ACC112 (cell line): ENCODE results near the gene ADD1.
"Not testable (repeated sequence)": the region's sequence is repeated elsewhere in the genome, so short reads cannot be mapped to it uniquely, and the experiment has no call there.

ENCODE experiments used
- H2AFZ ChIP-seq: fragments of 200-600 bp; sonication (generic); one replicate; pipeline ENCODE4 v1.6.0; 2017; ENCODE audit warnings: antibody characterized with exemption, low read length; ENCODE audit not compliant: unreplicated experiment
- H3K27ac ChIP-seq: fragments of 200-600 bp; sonication (generic); 2 replicates; pipeline ENCODE4 v1.5.1; 2014; ENCODE audit warnings: low read depth, mild to moderate bottlenecking, antibody characterized with exemption, low read length, moderate library complexity
- H3K27me3 ChIP-seq: fragments of 200-600 bp; sonication (generic); 2 replicates; pipeline ENCODE4 v1.6.1; 2014; ENCODE audit warnings: mild to moderate bottlenecking, antibody characterized with exemption, low read length, moderate library complexity, mixed read lengths; ENCODE audit not compliant: insufficient read depth
- H3K36me3 ChIP-seq: fragments of 200-600 bp; sonication (generic); 2 replicates; pipeline ENCODE4 v1.6.1; 2016; ENCODE audit warnings: mild to moderate bottlenecking, antibody characterized with exemption, low read length, moderate library complexity, mixed read lengths; ENCODE audit not compliant: insufficient read depth
- H3K4me1 ChIP-seq: fragments of 200-600 bp; sonication (generic); one replicate; pipeline ENCODE4 v1.6.1; 2016; ENCODE audit warnings: low read length, mixed read lengths; ENCODE audit not compliant: insufficient read depth, unreplicated experiment, control insufficient read depth
- H3K4me3 ChIP-seq: fragments of 200-600 bp; sonication (generic); 2 replicates; pipeline ENCODE4 v1.5.1; 2014; ENCODE audit warnings: mild to moderate bottlenecking, low read depth, low read length
- H3K79me2 ChIP-seq: fragments of 200-600 bp; sonication (generic); one replicate; pipeline ENCODE4 v1.6.0; 2016; ENCODE audit warnings: low read length; ENCODE audit not compliant: control insufficient read depth, unreplicated experiment, insufficient read depth

Gene ADD1

DNA sequence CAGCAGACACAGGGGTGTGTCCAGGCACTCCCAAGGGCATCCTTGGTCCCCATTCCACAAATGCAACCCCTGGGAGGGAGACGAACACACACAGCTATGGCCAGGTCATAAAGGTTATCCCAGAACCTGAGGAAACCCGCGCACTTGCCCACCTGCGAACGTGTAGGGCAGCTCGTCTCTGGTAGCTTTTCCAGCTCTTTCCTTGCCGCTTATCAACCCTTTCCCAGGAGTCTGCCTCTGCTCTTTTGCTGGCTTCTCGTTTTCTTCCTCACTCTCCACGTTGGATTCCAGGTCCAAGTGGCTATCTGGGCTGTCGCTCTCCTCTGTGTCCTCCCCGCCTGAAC, 106.1 kb downstream of the ADD1 start:
- Histone ChIP-seq H2AFZ (no peak overlapping the region), H3K79me2 (peaks cover 4% of the 10 kb centered on the region), H3K4me1 (no peaks in the 10 kb centered on the region), H3K27me3 (no peaks in the 10 kb centered on the region), H3K27ac (no peak overlapping the region), H3K36me3 (peaks cover 41% of the 10 kb centered on the region), H3K4me3 (no peak overlapping the region)

DNA sequence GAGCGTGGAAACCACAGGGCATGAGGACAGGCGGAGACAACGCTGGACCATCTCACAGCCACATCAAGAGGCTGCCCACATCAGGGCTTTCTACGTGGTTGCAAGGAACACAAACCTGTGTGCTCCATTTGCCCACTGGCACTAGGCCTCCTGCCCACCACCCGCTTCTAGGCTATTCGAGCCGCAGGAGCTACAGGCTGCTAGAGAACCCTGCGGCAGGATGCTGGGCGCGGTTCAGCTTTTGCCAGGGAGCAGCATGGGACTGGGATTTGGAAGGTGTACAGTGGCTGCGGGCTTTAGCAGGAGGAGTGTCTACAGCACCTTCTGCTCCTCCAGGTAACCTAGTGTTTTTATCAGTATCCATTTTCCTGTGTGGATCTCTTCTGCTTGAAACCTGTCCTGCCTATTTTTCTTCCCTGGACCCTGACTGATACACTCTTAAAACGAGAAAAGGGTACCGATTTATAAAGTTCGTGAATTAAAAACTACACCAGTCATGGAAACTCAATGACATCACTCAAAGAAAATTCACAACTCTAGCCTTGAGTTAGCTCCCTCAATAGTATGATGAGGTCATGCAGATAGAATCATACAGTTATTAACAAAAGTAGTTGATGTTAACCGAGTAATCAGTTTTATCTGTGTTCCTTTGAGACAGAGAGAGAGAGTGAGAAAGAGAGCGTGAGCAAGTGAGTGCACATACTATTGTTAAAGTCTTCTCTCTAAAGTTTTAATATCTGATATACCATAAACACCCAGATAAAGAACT, 106.8 kb downstream of the ADD1 start:
- Histone ChIP-seq H2AFZ (no peak overlapping the region), H3K27ac (no peak overlapping the region), H3K4me1 (no peaks in the 10 kb centered on the region), H3K4me3 (no peak overlapping the region), H3K36me3 (peaks cover 41% of the 10 kb centered on the region), H3K79me2 (peaks cover 4% of the 10 kb centered on the region), H3K27me3 (no peaks in the 10 kb centered on the region)

DNA sequence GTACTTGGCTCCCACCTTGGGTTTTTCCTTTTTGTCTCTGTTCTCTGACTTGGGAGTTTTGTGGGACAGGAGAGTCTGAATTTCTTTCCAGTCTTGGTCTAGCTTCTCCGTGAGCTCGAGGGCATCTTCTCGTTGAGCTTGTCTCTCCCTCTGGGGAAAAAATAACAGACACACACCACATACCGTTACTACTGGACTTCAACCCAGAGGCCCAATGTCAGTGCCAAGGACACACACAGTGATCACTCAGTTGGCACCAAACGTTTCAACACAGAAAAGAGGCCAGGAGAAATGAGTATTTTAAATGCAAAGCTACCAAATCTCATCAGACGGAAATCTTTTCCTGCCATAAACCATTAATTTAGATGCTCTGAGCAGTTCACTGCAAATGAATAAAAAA, 109.9 kb downstream of the ADD1 start:
- Histone ChIP-seq H3K27me3 (no peaks in the 10 kb centered on the region), H3K27ac (no peak overlapping the region), H3K4me1 (peaks cover 7% of the 10 kb centered on the region), H3K36me3 (peaks cover 49% of the 10 kb centered on the region), H3K79me2 (peaks cover 28% of the 10 kb centered on the region), H2AFZ (no peak overlapping the region), H3K4me3 (no peak overlapping the region)

DNA sequence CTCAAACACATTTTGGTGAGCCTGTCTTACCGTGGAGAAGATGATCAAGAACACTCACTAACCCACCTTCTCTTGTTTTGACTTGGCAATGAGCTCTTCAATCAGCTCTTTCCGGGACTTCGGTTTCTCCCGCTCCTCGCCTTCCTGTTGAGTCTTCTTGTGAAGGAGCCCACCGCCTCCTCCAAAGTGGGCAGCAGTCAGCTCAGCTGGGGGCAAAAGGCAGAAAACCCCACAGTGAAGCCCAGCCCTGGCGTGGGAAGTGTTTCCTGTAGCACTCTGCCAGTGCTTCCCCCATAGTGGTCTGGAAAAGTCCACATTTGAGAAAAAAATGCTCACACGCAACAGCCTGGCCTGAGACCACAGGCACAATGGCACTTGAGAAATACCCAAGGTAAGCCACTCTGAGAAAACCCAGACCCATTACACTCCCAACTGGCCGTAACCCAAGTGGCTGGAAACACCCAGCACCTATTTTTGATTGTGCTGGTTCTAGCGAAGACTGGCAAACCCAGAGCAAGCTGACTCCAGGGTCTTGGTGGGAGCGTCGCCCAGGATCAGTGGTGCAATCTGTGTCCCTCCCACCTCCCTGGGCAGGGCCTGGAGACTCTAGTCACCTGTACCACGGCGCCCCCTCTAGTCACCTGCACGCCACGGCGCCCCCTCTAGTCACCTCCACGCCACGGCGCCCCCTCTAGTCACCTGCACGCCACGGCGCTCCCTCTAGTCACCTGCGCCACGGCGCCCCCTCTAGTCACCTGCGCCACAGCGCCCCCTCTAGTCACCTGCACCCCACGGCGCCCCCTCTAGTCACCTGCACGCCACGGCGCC, 110.9 kb downstream of the ADD1 start:
- Histone ChIP-seq H3K4me1 (peaks cover 14% of the 10 kb centered on the region), H3K36me3 (peaks cover 49% of the 10 kb centered on the region), H3K79me2 (peaks cover 37% of the 10 kb centered on the region), H3K4me3 (no peak overlapping the region), H3K27me3 (no peaks in the 10 kb centered on the region), H3K27ac (no peak overlapping the region), H2AFZ (no peak overlapping the region)

DNA sequence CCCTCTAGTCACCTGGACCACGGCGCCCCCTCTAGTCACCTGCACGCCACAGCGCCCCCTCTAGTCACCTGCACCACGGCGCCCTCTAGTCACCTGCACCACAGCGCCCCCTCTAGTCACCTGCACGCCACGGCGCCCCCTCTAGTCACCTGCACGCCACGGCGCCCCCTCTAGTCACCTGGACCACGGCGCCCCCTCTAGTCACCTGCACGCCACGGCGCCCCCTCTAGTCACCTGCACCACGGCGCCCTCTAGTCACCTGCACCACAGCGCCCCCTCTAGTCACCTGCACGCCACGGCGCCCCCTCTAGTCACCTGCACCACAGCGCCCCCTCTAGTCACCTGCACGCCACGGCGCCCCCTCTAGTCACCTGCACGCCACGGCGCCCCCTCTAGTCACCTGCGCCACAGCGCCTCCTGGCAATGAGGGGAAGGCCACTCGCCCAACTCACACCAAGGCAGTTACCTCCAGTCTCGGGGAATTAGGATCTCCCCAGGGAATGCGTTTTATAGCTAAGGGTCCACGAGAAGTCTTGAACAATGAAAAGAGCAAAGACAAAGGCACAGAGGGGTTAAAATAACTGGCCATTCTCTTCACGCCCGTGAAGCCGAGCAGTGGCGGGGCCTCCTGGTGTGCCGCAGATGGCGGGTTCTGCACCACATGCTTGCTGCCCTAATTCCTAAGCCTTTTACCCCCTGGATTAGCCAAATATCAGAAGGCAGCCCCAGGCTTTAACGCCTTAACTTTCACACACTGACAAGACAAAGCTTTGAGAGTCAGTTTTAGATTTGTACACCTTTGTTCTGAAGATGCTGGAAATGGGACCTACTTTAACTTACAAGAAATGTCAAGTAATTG, 111.8 kb downstream of the ADD1 start:
- Histone ChIP-seq H3K4me1 (peaks cover 14% of the 10 kb centered on the region), H3K79me2 (peaks cover 46% of the 10 kb centered on the region), H3K36me3 (peaks cover 40% of the 10 kb centered on the region)
- H2AFZ ChIP-seq, H3K27me3 ChIP-seq, H3K27ac ChIP-seq, H3K4me3 ChIP-seq: not testable (repeated sequence)

DNA sequence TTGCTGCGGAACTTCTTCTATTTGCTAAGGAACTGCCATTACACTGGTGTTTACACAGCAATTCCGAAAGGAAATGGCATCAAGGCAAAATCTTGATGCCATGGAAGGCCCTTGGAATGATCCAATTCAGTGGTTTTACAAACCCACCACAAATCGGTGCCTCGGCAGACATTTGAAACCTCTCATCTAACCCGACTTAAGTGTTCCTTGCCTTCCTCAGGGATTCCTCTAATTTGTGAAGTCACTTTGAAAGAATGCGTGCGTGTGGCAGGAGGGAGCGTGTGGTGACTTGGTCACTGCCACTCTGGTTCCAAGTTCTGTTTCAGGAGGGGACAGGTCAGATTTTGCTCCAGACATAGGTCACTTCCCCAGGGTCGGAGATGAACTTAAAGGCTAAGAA, 114.8 kb downstream of the ADD1 start:
- Histone ChIP-seq H3K36me3 (peaks cover 35% of the 10 kb centered on the region), H2AFZ (no peak overlapping the region), H3K79me2 (peaks cover 65% of the 10 kb centered on the region), H3K27me3 (no peaks in the 10 kb centered on the region), H3K4me3 (0 out of 2 replicates have a peak overlapping the region, but pooled peaks have one; percentile 22), H3K27ac (no peak overlapping the region), H3K4me1 (peaks cover 22% of the 10 kb centered on the region)

DNA sequence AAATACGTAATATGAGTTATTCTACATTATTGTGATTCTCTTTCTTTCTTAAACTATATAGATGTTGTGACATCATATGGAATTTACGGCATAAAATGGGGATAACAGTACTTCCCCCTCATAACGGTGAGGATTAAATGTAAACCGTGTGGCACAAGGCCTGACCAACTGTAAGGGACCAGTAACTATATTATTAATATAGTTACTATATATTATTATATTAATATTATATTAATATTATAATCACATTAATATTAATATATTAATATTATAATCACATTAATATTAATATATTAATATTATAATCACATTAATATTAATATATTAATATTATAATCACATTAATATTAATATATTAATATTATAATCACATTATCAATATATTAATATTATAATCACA, 116.8 kb downstream of the ADD1 start:
- Histone ChIP-seq H3K79me2 (peaks cover 67% of the 10 kb centered on the region), H3K36me3 (peaks cover 24% of the 10 kb centered on the region), H3K4me1 (peaks cover 22% of the 10 kb centered on the region)
- not testable (repeated sequence) for H2AFZ ChIP-seq, H3K27ac ChIP-seq, H3K27me3 ChIP-seq, H3K4me3 ChIP-seq

DNA sequence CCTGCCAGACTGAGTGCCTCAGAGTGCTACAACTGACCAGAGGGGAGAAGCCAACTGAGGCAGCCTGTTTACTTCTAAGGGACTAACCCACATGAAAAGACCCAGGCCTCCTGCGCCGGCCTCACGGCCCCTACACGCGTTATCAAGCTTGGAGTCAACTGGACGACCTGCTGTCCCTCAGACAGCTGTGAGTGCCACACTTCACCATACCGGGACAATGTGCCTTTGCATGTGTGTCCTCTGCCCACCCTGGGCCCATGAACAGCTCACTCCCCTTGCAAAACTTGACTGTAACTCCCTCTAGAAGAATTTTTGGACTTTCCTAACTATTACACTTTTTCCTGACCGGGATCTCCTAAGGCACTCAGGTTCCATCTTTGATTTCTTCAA, 117.8 kb downstream of the ADD1 start:
- H2AFZ ChIP-seq, result no peak overlapping the region
- H3K27me3 ChIP-seq, result no peaks in the 10 kb centered on the region
- peaks cover 14% of the 10 kb centered on the region for H3K36me3 ChIP-seq
- H3K79me2 ChIP-seq, result peaks cover 58% of the 10 kb centered on the region
- peaks cover 22% of the 10 kb centered on the region for H3K4me1 ChIP-seq
- H3K4me3 ChIP-seq, result peak overlapping the region; percentile 95
- no peak overlapping the region for H3K27ac ChIP-seq

DNA sequence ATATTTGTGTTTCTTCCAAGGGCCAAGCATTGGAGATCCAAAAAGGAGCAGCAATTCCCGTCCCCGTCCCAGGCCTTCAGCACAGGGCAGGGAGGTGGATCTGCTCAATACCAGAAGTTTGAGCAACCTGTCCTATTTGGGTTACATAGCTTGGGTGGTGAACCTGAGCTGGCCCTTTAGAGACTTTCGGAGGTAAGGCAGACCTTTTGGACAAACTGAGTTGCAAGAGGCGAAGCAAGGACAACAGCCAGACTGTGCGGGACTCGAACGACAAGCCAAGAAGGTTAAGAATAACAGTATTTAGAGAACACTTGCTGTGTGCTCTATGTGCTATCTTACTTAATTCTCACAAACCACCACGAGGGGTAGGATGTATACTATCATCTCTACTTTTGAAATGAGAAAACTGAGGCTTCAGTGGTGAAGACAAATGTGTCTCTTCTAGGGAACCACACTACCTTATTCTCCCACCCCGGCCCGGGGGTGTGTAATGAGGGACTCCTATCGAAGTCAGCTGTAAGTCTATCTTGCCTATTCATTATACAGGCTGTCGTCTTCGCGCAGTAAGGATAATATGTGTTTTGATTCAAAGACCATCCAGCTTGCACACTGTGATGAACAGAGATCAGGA, 118.3 kb downstream of the ADD1 start:
- Histone ChIP-seq H3K4me1 (peaks cover 22% of the 10 kb centered on the region), H3K79me2 (peaks cover 56% of the 10 kb centered on the region), H3K27me3 (no peaks in the 10 kb centered on the region), H2AFZ (no peak overlapping the region), H3K27ac (no peak overlapping the region), H3K4me3 (peak overlapping the region; percentile 95), H3K36me3 (peaks cover 12% of the 10 kb centered on the region; the same call in 1 of the 2 replicates)

DNA sequence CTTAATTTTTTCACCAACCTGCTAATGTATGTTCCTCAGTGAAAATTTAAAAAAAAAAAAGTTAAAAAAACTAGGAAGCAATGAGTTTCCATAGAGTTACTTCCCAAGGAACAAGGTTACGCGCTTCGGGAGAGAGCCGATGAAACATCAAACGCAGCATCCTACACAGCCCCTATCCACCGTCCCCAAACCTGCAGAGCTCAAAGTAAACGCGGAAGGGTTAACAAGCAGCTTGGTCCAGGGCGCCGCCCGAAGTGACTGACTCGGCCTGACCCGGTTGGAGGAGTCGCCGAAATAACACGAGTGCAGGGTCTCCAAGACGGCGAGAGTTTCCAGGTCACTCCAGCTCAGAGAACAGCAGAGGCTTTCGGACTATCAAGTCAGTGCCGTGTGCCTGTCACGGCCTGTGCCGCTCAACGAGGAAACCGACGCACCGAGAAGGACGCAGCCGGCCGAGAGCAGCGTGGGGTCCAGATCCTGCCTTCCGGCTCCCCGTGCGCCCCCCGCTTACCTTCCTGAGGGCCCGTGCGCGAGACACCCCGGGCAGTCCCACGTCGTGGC, 119.0 kb downstream of the ADD1 start:
- peak overlapping the region; percentile 92 for H2AFZ ChIP-seq

More for the DNA sequence above, 119.0 kb downstream of the ADD1 start:
- Histone ChIP-seq H3K27me3 (no peaks in the 10 kb centered on the region), H3K79me2 (peaks cover 51% of the 10 kb centered on the region), H3K4me1 (peaks cover 22% of the 10 kb centered on the region), H3K27ac (peak overlapping the region; percentile 68), H3K4me3 (peak overlapping the region; percentile 95), H3K36me3 (peaks cover 6% of the 10 kb centered on the region; the same call in 1 of the 2 replicates)
